Neural crest cell (in vitro differentiated cells): Measurements from ENCODE around the gene RIMKLB. TPM values are rescaled to one million over a fixed set of nuclear protein-coding genes. Genes with fewer than 3 reads are reported as not detected.
"Not testable (repeated sequence)": the region's sequence is repeated elsewhere in the genome, so short reads cannot be mapped to it uniquely, and the experiment has no call there.

Source experiments
- DNase-seq: peaks from one replicate; pipeline ENCODE4 v3.0.0; 2021; ENCODE audit warnings: low read depth, mixed read lengths, low spot score
- H3K27ac Mint-ChIP-seq: one replicate; pipeline ENCODE4 v1.8.0; 2021; ENCODE audit warnings: mild to moderate bottlenecking, mixed read lengths; ENCODE audit not compliant: unreplicated experiment
- H3K27me3 Mint-ChIP-seq: 2 replicates; pipeline ENCODE4 v1.8.0; 2021; ENCODE audit warnings: low read depth, mild to moderate bottlenecking, mixed read lengths
- H3K36me3 Mint-ChIP-seq: 2 replicates; pipeline ENCODE4 v1.8.0; 2021; ENCODE audit warnings: low read depth, mild to moderate bottlenecking, mixed read lengths
- H3K4me1 Mint-ChIP-seq: 2 replicates; pipeline ENCODE4 v1.8.0; 2021; ENCODE audit warnings: mixed read lengths
- H3K4me3 Mint-ChIP-seq: one replicate; pipeline ENCODE4 v1.8.0; 2021; ENCODE audit warnings: mild to moderate bottlenecking, mixed read lengths
- H3K9me3 Mint-ChIP-seq: 2 replicates; pipeline ENCODE4 v1.8.0; 2021; ENCODE audit warnings: mixed read lengths
- total RNA-seq: library from RNA; stranded (reverse); gene quantifications from 2 replicates; pipeline ENCODE4 v1.2.1, GENCODE V29; 2021
- TF ChIP-seq, protein P1 (sequence below): fragments of 200-600 bp; sonication (generic); conservative IDR thresholded peaks from 2 replicates; pipeline ENCODE4 v1.5.0; 2021; ENCODE audit warnings: antibody characterized with exemption, mild to moderate bottlenecking

RIMKLB gene
- total RNA-seq, 1 donor from 2014 or later: 66.1 TPM

GRCh38 chr12:8746046-8746445 lies 48.3 kb downstream of the RIMKLB start:
- H3K27me3 Mint-ChIP-seq: no peaks in the 10 kb centered on the region
- peaks cover 4% of the 10 kb centered on the region for H3K36me3 Mint-ChIP-seq

GRCh38 chr12:8760076-8760475 lies 62.3 kb downstream of the RIMKLB start:
- not testable (repeated sequence) for H3K4me3 Mint-ChIP-seq, H3K27ac Mint-ChIP-seq, H3K4me1 Mint-ChIP-seq, H3K27me3 Mint-ChIP-seq, DNase-seq, H3K9me3 Mint-ChIP-seq
- peaks cover 24% of the 10 kb centered on the region for H3K36me3 Mint-ChIP-seq

More at GRCh38 chr12:8746046-8746445, 48.3 kb downstream of the RIMKLB start:
- DNase-seq: no peak
- Mint-ChIP-seq H3K4me1 (peaks cover 13% of the 10 kb centered on the region), H3K9me3 (no peaks in the 10 kb centered on the region), H3K27ac (no peak overlapping the region), H3K4me3 (no peak overlapping the region)
- TF ChIP-seq, protein P1, sequence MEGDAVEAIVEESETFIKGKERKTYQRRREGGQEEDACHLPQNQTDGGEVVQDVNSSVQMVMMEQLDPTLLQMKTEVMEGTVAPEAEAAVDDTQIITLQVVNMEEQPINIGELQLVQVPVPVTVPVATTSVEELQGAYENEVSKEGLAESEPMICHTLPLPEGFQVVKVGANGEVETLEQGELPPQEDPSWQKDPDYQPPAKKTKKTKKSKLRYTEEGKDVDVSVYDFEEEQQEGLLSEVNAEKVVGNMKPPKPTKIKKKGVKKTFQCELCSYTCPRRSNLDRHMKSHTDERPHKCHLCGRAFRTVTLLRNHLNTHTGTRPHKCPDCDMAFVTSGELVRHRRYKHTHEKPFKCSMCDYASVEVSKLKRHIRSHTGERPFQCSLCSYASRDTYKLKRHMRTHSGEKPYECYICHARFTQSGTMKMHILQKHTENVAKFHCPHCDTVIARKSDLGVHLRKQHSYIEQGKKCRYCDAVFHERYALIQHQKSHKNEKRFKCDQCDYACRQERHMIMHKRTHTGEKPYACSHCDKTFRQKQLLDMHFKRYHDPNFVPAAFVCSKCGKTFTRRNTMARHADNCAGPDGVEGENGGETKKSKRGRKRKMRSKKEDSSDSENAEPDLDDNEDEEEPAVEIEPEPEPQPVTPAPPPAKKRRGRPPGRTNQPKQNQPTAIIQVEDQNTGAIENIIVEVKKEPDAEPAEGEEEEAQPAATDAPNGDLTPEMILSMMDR: no peak

DNA sequence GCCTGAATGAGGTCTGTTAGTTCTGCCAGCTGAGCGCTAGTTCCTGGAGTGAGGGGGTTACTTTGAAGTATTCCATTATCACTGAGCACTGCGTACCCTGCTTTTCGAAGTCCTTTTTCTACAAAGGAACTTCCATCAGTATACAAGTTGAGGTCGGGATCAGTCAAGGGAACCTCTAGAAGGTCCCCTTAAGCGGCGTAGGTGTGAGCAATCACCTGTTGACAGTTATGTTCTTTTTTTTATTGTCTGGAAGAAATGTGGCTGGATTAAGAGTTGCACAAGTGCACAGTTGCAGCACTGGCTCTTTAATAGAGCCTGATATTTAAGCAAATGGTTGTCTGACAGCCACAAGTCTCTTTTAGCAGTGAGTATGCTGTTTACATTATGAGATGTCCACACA lies 64.9 kb downstream of the RIMKLB start:
- not testable (repeated sequence) for H3K27ac Mint-ChIP-seq, H3K4me1 Mint-ChIP-seq, DNase-seq, H3K4me3 Mint-ChIP-seq, H3K9me3 Mint-ChIP-seq, H3K27me3 Mint-ChIP-seq
- peaks cover 23% of the 10 kb centered on the region for H3K36me3 Mint-ChIP-seq

GRCh38 chr12:8766121-8766520 lies 68.3 kb downstream of the RIMKLB start:
- H3K4me1 Mint-ChIP-seq: not testable (repeated sequence)

GRCh38 chr12:8770499-8770898 lies 72.7 kb downstream of the RIMKLB start:
- Mint-ChIP-seq H3K27me3 (no peaks in the 10 kb centered on the region), H3K27ac (no peak overlapping the region), H3K9me3 (no peaks in the 10 kb centered on the region), H3K36me3 (peaks cover 15% of the 10 kb centered on the region), H3K4me3 (no peak overlapping the region), H3K4me1 (no peaks in the 10 kb centered on the region)
- DNase-seq: no peak
- TF ChIP-seq, protein P1: no peak

More at GRCh38 chr12:8766121-8766520, 68.3 kb downstream of the RIMKLB start:
- not testable (repeated sequence) for H3K4me3 Mint-ChIP-seq, H3K27me3 Mint-ChIP-seq, H3K27ac Mint-ChIP-seq, H3K36me3 Mint-ChIP-seq, H3K9me3 Mint-ChIP-seq, DNase-seq

DNA sequence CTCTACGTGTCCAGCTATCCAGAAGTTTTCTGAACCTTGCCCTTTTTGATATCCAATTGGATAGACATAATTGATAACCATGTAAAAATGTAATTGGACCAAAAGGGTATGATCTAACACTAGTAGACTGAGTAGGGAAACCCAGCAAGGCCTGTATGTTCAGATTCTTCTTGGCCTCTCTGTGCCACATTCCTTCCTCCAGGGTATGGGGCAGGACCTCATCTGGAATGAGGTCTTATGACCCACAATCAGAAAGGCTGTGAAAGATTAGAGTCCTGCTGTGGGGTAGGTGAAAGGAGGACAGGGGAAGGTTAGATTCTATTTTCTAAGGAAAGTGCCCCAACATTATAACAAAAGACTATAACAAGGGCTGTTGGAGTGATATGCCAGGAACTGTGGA lies 73.3 kb downstream of the RIMKLB start:
- peaks cover 17% of the 10 kb centered on the region for H3K36me3 Mint-ChIP-seq
- H3K4me3 Mint-ChIP-seq: no peak overlapping the region
- peak overlapping the region; percentile 32 for H3K27ac Mint-ChIP-seq
- no peak for DNase-seq
- no peaks in the 10 kb centered on the region for H3K9me3 Mint-ChIP-seq
- no peaks in the 10 kb centered on the region for H3K4me1 Mint-ChIP-seq
- TF ChIP-seq, protein P1: no peak
- H3K27me3 Mint-ChIP-seq: no peaks in the 10 kb centered on the region

DNA sequence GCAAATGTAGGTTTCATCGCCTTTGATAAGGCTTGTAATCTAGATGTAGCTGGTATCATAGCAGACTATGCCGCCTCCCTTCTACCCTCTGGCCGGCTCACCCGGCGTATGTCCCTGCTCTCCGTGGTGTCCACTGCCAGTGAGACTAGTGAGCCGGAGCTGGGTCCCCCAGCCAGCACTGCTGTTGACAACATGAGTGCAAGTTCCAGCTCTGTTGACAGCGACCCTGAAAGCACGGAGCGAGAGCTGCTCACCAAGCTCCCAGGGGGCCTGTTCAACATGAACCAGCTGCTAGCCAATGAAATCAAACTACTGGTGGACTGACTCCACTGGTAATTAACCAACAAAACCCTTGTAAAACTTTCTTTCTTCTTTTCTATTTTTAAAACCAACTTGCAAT lies 75.7 kb downstream of the RIMKLB start:
- Mint-ChIP-seq H3K4me1 (peaks cover 4% of the 10 kb centered on the region), H3K27me3 (no peaks in the 10 kb centered on the region), H3K27ac (no peak overlapping the region), H3K9me3 (no peaks in the 10 kb centered on the region), H3K36me3 (peaks cover 19% of the 10 kb centered on the region), H3K4me3 (no peak overlapping the region)
- TF ChIP-seq, protein P1: no peak
- DNase-seq: no peak
